GM21723 (cell line): ENCODE data around the gene TNS1.

Experiments used
- ATAC-seq: cut with Tn5 transposase; IDR thresholded peaks from one replicate; pipeline ENCODE4 v1.9.1; 2021; ENCODE audit warnings: mild to moderate bottlenecking, moderate library complexity; ENCODE audit not compliant: unreplicated experiment

Gene TNS1

DNA sequence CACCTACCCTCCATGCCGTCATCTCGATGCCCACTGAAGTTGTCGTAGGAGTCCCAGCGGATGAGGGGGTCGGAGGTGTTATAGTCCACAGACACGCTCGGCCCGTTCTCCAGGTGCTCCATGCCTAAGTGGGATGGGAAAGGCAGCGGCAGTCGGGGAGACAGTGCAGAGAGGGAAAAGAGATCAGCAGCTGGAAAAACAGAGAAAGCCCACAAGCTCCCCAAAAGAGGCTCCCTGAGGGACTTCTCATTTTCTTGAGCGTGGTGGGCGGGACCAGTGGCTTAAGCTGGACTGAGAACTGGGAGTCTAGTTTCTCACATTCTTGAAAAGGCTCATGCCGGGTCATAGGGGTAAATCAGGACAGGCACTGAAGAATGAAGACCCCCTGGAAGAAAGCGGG lies 121.9 kb downstream of the TNS1 start:
- no peak for ATAC-seq

DNA sequence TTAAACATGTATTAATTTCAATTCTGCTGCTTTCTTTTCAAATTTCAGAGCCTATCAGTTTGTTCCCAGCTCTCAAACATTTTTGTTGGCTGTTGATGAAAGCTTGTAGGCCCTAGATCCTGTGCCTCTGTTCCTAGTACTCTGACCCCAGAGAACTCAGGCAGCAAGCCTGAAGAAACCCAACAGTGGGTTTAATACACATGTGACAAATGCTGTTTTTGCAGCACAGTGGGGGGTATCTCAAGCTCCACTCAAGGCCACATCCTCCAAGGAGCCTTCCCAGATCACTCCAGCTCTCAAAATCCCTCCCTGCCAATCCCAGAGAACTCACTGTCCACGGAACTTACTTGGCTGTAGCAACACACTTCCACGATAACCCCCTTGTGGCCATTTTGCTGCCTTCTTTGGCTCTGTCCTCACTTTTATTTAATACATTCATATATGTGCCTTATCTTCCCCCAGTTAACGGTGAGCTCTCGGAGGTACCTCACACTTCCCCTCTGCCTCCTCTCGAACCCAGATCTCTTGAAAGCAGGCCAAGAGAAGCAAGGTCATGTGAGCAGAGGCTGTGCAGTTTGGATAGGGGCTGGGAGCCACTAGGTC lies 122.4 kb downstream of the TNS1 start:
- ATAC-seq: no peak

DNA sequence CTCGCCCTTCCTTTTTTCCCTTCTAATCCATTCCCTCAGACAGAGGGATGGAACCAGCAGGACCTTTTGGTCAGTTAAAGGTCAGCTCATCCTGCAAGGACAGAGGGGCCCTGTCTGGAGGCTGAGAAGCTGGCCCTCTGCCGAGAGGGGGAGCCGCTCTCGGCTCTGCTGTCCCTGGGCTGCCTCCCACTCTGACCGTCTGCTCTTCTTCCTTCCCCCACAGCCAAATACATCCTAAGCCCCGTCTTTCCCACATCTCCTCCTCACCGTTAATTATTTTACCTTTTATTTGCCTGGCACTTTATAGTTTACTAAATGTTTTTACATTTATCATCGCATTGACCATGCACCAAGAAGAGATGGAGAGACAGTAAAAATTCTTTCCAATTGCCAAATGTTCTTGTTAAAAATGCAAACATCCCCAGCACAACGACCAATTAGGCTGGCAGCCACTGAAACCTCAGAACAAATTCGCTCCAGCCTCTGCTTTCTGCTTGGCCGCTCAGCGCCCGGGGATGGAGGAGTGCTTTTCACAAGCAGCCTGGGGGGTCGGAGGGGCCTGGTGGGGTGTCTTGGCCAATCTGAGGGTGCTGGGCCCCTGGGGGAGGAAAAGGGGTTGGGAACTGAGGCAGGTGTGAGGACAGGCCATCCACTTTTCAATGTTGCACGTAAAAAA lies 123.7 kb downstream of the TNS1 start:
- no peak for ATAC-seq

DNA sequence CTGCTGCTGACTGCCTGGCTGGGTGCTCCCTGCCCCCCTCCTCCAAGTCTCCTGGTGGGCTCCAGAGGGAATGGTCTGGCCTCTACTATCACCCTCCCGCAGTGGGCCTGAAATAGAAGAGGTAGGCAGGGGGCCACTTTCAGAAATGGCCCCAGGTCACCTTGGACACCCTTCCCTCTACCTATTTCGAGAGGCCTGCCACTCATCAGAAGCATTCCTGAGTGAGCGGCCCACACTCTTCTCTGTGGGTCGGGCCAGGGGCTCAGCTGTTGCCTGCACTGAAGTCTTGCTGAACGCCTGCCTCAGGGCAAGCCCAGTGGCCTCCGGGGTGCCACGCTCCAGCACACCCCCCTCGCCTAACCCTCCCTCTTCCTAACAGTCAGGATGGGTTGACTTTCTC lies 124.9 kb downstream of the TNS1 start:
- no peak for ATAC-seq

DNA sequence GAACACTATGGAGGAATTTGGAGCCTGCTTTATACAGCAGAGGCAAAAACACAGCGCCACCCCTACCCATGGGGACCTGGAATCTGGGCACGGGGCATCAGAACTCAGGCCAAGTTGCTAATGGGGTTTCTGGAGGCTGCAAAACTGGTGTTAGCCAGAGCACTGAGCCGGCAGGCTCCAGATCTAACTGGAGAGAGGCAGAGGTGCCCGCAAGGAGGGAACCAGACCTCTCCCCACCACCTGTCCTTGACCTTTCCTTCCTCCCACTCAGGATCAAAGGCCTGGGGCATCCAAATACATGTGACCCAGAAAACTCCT lies 126.6 kb downstream of the TNS1 start:
- ATAC-seq: no peak

DNA sequence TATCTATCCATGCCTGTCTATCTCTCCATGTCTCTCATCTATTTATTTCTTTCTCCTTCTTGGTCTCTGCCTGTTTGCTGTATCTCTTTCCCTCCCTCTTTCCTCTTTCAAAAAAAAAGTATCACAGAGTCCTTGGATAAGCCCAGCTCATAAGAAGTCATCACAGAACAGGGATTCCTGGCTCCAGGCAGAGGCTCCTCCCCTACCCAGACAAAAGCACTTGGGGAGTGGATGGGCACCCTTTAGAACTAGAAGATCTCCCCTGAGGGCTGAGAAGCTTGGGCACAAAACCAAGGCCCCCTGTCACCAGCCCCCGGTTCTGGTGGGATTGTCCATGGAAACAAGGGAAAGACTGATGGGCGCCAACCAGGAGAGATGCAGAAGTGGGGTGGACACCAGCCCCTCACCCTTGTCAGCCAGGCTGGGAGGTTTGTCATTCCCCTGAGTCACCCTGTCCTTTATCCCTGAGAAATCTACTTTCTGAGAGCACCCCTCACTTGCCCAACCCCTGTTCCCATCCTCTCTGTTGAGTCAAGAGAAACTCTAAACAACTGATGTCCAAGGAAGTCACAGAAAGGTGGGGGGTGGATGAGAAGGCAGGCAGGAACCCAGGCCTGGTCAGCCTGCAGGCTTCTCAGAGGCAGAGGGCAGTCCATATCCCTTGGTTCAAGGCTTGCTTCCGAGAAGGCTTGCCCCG lies 127.1 kb downstream of the TNS1 start:
- no peak for ATAC-seq

DNA sequence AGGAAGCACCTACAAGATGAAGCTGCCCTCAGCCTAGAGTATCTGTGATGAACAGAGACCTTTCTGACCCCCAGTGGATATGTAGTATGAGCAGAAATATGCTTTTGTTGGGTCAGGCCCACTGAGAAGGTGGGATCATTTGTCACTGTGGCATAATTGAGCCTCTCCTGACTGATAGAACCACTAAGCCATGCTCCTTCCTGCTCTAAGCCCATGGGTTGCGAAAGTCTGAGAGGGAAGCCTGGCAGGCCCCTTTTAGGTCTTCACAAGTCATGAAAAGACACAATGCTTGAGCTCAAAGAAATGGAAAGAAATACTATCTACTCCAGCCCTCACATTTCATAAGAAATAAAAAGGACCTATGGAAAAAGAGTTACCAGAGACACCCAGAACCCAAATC lies 127.7 kb downstream of the TNS1 start:
- no peak for ATAC-seq

DNA sequence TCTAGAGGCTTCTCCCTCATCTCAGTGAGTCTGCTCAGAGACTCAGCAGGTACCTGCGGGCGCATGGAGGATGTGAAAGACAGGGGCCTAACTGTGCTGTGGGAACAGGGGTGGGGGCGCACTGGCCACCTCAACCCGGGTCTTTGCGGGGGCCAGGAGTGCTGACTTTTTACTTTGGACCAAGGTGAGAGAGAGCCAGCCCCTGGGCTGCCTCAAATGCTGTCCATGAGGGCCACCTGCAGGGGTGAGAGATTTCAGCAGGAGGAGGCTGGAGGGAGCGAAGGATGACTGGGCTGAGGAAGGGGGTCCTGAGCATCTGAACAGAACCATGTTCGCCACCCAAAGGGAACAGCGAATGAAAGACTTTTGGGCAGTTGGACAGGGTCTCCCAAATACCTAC lies 129.4 kb downstream of the TNS1 start:
- no peak for ATAC-seq

DNA sequence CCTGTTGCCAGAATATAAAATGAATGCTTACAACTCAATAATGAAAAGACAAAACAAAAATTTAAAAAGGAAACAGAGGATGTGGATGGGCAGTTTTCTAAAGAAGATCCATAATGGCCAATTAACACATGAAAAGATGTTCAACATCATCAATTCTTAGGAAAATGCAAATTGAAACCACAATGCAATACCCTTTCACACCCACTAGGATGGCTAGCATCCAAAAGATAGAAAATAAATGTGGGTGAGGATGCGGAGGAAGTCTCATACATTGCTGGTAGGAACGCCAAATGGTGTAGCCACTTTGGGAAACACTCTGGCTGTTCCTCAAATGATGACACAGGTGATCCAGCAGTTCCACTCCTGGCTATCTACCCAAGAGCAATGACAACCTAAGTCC lies 130.5 kb downstream of the TNS1 start:
- ATAC-seq: no peak

DNA sequence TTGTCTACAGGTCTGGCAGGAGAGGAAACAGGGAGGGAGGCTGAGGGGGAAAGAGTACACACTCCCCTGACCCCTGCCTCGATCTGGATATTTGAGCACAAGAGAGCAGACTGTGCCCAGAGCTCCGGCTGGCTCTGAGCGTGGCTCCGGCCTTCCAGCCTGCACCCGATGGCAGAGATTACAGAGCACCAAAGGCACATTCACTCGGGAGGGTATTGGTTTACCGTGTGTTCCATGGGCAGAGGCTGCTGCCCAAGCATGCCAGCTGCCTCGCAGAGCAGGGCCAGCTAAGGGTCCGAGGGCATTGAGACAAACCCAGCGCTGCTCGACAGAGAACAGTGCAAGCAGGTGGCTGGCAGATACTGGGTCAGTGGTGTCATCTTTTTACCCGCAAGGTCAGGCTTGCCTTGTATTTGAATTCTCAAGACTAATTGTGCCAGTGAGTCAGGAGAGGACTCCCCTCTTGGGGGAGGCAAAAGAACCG lies 132.2 kb downstream of the TNS1 start:
- ATAC-seq: no peak

DNA sequence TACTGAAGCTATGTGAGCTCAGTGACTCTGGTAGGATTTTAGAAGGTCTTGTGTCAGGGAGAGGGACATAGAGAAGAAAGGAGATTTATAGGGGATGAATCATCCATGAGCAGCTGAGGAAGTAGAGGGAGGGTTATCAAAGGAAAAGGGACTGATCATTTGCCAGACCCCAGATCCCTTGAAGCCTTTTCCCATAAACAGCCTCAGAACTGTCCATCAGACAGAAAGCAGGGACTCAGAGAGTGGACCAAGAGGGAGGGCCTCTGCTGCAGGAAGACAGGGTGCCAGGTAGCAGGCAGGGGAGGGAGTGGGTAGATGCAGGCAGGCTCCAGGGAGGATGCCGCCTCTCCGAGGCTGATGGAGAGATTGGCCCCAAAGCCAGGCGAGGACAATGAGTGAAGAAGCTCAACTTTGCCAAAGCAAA lies 133.9 kb downstream of the TNS1 start:
- no peak for ATAC-seq

DNA sequence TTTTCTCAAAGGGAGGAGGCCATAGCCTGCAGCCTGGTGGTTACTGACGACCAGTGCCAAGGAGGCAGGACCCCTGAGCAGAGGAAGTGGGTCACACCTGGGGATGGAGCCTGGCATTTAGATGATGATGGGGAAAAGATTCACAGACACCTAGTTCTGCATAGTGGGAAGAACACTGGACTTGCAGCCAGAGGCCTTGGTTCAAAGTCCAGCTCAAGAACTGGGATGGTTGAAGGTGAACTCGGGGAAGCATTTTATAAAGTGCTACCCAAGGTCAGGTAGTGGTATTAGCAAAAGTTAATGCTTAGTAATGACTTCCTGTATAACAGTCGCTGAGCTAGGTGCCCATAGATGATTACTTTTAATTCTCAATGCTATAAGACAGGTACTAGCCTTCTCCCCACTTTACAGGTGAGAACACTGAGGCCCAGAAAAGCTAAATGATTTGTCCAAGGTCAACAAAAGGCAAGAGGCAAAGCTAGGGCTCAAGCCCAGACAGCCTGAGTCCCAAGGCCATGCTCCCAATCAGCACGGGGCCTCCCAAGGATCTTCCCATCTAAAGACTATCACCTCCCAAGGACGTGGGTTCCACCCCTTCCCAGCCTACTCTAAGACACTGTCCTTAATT lies 134.4 kb downstream of the TNS1 start:
- ATAC-seq: no peak

DNA sequence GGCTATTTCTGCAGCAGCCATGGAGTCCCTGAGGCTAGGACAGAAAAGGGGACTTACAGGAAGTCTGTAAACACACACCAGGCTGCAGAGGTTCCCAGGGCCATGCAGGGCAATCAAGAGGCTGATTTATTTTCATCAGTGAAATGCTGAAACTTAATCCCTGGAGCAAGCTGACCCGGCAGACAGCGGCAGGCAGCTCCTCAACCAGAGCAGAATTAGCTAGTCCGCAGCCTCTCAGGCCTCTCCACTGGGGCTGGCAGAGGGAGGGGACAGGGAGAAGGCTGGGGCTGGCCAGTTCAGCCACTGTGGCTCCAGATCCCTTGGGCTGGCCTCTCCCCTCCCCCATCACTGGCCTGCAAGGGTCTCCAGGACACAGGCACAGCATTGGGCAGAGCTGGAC lies 136.3 kb downstream of the TNS1 start:
- no peak for ATAC-seq

DNA sequence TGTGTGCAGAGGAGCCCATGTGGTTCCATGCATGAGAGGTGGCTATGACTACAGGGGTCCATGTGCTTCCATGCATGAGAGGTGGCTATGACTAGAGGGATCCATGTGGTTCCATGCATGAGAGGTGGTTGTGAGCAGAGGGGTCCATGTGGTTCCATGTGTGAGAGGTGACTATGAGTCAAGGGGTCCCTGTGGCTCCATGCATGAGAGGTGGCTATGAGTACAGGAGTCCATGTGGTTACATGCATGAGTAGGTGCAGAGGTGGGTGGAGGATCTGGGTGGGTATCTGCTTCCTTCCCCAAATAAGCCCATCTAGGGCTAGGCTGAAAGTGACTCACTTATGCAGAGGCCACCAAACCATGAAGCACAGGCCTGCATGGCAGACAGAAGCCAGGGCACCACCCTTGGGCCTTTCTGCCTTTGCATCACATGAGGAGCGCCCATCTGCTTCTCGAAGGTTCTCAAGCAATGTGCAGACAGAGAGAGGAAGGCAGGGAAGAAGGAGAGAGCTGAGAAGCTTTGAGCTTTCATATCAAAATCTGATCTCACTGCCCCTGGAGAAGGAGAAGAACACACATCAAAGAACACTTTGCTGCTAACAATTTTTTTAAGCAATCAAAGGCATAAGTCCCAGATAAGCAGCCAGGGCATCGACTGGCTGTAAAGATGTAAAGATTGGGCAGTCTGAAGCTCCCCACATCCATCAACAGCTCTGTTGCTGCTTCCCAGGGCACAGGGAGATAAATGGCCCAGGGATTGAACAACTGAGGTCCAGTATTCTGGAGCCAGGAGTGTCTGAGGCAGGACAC lies 137.6 kb downstream of the TNS1 start:
- peak; percentile 59 for ATAC-seq

DNA sequence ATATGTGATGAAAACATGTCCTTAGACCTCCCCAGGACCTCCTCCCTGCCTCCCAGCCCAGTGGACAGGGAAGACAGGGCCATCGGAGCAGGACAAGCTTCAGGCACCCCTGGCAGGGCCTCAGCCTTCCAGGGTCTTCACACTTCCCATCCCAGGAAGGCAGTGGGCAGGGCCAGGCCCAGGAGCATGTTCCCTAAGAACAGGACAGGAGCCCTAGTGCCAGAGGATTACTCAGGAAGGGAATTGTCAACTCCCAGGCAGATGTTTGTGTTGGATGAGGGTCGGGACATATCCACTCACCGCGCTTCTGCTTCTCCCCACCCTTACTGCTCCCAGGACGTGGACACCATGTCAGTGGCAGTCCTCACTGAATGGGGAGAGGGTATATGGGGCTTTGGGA lies 138.9 kb downstream of the TNS1 start:
- ATAC-seq: no peak

DNA sequence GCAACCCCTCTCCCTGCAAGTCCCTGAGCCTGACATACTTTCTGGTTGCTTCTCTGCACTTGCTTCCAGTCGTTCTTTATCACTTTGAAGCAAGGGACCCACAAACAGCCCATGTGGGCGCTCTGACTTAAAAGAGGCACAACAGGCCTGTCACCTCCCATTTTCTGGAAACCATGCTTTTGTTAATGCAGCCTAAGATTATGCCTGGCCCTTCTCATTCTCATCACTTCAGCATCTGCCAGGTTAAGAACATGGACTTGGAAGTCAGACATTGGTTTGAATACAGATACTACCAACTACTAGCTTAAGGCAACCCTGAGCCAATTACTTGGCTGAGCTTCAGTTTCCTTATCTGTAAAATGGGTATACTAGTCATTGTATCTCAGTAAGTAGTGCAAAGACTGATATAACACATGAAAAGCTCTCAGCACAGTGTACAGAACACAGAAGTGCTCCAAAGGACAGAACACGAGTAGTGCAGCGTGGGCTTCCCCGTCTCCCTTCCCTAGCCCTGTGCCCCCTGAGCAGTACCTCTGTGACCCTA lies 141.4 kb downstream of the TNS1 start:
- no peak for ATAC-seq

DNA sequence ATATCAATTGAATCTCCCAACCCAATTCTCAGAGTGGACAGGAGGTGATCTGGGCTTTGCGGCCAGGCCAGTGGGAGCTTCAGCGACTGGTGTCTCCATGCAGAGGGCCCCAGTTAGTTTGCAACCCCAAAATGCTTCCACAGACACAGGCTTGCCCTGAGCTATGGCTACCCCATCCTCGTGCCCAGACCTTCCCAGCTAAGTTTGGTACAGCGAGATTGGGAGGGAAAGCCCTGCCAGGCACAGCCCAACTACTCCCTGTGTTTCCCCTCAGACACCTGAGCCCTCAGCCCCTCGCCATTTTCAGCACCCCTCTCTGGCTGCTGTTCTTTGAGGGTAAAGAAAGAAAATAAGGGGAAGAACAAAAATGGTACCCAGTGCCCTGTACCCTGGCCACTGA lies 142.9 kb downstream of the TNS1 start:
- ATAC-seq: no peak

DNA sequence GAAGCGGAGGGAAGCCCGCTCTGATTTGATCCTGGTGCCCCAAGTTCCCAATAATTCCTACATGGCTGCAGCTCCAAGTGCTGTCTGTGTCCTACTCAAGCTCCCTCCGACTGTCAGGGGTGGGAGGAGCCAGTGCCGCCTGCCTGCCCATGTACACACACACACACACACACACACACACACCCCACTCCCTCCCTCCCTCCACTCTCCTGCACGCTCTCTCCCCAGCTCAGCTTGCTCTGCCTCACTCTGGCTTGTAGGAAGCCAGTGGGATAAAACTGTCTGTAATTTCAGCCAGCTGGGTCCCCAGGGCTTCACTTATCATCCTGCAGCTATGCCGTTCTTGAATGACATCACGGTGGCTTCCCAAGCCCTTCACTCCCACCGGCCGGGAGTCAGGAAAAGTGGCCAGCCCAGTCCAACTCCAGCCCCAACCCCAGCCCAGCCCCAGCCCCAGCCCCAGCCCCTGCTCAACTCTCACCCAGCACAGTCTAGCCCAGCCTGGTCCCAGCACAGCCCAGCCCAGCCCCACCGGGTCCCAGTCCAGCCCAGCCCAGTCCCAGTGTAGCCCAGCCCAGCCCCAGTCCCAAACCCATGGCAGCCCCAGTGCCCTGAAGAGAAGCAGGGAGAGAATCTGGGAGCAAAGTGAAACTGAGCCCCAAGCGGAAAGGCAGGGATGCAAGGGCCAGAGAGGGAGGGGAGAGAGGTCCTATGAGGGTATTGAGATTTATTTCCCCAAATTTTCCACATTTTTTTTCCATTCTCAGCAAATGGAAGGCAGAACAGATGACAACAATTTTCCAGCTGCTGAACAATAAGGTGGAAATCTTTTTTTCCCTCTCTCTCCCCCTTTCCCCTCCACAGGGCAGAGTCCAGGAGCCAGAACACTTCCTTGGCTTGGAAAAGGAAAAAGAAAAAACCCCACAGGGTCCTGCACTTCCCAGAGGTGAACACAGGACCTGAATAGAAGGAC lies 144.0 kb downstream of the TNS1 start:
- no peak for ATAC-seq

DNA sequence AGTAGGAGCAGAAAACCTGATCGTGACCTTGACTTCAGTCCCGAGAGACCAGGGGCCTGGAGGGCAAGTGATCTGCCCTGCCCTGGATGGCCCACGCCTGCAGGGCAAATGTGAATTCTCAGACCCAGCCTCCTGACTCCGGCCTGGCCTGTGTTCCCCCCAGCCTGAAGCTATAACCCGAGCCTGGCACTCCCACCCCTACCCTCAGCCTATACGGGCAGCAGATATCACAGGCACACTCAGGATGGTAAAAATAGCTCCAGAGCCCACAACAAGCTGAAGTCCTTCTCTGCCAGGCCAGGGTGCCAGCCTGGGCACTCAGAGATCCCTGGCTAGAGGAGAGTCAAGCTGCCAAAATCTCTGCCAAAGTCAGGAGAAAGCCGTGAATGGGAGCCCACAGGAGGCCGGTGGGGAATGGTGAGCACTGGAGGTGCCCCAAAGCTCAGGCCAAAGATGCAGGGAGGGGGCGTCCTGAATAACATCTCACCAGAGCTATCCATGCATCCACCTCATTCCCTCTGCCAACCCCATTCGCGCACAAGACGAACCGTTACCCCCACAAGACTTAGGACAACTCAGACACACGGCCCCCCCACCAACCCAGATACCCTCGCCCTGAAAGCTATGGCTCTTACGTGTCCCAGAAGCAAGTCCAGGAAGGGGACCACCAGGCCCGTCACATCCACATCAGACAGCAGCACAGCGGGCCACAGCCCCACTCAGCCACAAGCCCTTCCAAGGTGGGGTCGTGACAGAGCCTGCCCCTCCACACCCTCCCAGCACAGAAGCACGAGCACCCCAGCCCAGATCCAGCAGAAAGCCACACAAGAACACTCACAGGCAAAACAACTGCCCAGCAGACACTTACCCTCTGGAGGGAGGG lies 144.9 kb downstream of the TNS1 start:
- ATAC-seq: no peak
